T-helper 1 cell (primary cell): ENCODE results near the gene TTC12.

ENCODE experiments used
- DNase-seq, 5 donors: peaks; one replicate each; pipeline ENCODE4 v3.0.0-alpha.2; 2012 to 2020

The TTC12 gene

GRCh38 chr11:113377681-113378412 is 63.5 kb downstream of the TTC12 start:
- DNase-seq = no peak

GRCh38 chr11:113378692-113379091 is 64.3 kb downstream of the TTC12 start:
- DNase-seq = no peak

- DNase-seq = no peak
Measured at GRCh38 chr11:113382121-113382520, 67.7 kb downstream of the TTC12 start.

GRCh38 chr11:113384551-113384950 is 70.2 kb downstream of the TTC12 start:
- DNase-seq = no peak

- DNase-seq = no peak
Measured at GRCh38 chr11:113385749-113386148, 71.4 kb downstream of the TTC12 start.

GRCh38 chr11:113386866-113387265 is 72.5 kb downstream of the TTC12 start:
- DNase-seq = no peak

GRCh38 chr11:113387605-113388211 is 73.3 kb downstream of the TTC12 start, which contains the start of gene ANKK1:
Gene ANKK1 (plus strand): TSS chr11:113387779. CDS start chr11:113387885, 106 bp downstream.
- DNase-seq = no peak

- DNase-seq = no peak
Measured at GRCh38 chr11:113389272-113389671, 74.9 kb downstream of the TTC12 start.

GRCh38 chr11:113392236-113392921 is 78.0 kb downstream of the TTC12 start:
- DNase-seq = no peak

- DNase-seq = no peak
Measured at GRCh38 chr11:113393501-113393985, 79.2 kb downstream of the TTC12 start.

GRCh38 chr11:113394919-113395318 is 80.5 kb downstream of the TTC12 start:
- DNase-seq = no peak

GRCh38 chr11:113395782-113396336 is 81.5 kb downstream of the TTC12 start:
- DNase-seq = no peak

- no peak for DNase-seq
Measured at GRCh38 chr11:113396690-113397089, 82.3 kb downstream of the TTC12 start.

GRCh38 chr11:113397212-113397611 is 82.8 kb downstream of the TTC12 start:
- DNase-seq = no peak

GRCh38 chr11:113397821-113398220 is 83.4 kb downstream of the TTC12 start:
- no peak for DNase-seq

- no peak for DNase-seq
Measured at GRCh38 chr11:113398669-113399430, 84.5 kb downstream of the TTC12 start.

GRCh38 chr11:113400631-113401230 is 86.3 kb downstream of the TTC12 start:
- no peak for DNase-seq

GRCh38 chr11:113401718-113402117 is 87.3 kb downstream of the TTC12 start:
- no peak for DNase-seq

- no peak for DNase-seq
Measured at GRCh38 chr11:113404859-113405430, 90.6 kb downstream of the TTC12 start.

- DNase-seq = no peak
Measured at GRCh38 chr11:113405724-113406478, 91.5 kb downstream of the TTC12 start.

GRCh38 chr11:113407163-113407562 is 92.8 kb downstream of the TTC12 start:
- no peak for DNase-seq
